Epithelial cell of proximal tubule (primary cell): ENCODE results near the gene RIPK1. TPM values are rescaled to one million over a fixed set of nuclear protein-coding genes. Genes with fewer than 3 reads are reported as not detected.

Experiments
- DNase-seq: peaks from one replicate; pipeline ENCODE4 v3.0.0-alpha.2; 2011; ENCODE audit warnings: low read depth
- H3K4me3 ChIP-seq: 2 replicates; pipeline ENCODE4 v1.5.1; 2011; ENCODE audit warnings: low read depth, mild to moderate bottlenecking, low read length
- total RNA-seq: library from RNA; depleted of rRNA; stranded (reverse); fragments of >200 nt; gene quantifications from 2 replicates; pipeline ENCODE4 v1.2.3, GENCODE V29; 2015
- TF ChIP-seq, protein P1 (sequence below): conservative IDR thresholded peaks from 2 replicates; pipeline ENCODE4 v1.5.1; 2012; ENCODE audit warnings: low read depth, mild to moderate bottlenecking, low read length

RIPK1 gene
- total RNA-seq, 1 donor from 2014 or later = 12.9 TPM

DNA sequence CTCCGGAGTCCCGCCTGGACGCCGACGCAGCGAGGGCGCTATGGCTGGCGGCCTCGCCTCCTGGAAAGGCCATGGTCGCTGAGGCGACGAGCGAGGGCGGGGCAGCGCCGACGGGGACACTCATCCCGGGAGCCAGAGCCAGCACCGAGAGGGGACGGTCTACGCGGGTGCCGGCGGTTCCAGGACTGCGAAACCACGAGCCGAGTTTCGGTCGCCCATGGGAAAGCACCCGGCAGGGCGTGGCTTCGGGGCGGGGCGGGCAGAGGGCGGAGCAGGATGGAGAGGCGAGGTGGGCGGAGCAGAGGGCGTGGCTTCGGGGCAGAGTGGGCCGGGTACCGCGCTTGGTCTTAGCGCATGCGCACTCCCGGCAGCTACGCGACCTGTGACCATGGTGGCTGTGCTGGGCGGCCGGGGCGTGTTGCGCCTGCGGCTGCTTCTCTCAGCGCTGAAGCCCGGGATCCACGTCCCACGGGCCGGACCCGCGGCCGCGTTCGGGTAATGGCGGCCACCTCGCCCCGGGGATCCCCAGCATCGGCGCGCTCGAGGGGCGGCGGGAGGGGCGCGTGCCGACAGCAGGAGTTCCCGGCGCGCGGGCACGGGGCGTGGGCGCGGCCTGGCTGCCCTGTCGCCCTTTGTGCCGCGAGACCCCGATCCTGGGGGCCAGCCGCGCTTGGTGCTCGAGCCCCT lies 50.2 kb downstream of the RIPK1 start, which contains the start of gene BPHL:
BPHL (plus strand) TSS at position 359 of the 687 bp plus-strand sequence; CDS start at position 389, 30 bp downstream.
- peak within 1 kb of the TSS; percentile 71 for H3K4me3 ChIP-seq
- TF ChIP-seq, protein P1, sequence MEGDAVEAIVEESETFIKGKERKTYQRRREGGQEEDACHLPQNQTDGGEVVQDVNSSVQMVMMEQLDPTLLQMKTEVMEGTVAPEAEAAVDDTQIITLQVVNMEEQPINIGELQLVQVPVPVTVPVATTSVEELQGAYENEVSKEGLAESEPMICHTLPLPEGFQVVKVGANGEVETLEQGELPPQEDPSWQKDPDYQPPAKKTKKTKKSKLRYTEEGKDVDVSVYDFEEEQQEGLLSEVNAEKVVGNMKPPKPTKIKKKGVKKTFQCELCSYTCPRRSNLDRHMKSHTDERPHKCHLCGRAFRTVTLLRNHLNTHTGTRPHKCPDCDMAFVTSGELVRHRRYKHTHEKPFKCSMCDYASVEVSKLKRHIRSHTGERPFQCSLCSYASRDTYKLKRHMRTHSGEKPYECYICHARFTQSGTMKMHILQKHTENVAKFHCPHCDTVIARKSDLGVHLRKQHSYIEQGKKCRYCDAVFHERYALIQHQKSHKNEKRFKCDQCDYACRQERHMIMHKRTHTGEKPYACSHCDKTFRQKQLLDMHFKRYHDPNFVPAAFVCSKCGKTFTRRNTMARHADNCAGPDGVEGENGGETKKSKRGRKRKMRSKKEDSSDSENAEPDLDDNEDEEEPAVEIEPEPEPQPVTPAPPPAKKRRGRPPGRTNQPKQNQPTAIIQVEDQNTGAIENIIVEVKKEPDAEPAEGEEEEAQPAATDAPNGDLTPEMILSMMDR = no peak
- DNase-seq = peak; percentile 37

DNA sequence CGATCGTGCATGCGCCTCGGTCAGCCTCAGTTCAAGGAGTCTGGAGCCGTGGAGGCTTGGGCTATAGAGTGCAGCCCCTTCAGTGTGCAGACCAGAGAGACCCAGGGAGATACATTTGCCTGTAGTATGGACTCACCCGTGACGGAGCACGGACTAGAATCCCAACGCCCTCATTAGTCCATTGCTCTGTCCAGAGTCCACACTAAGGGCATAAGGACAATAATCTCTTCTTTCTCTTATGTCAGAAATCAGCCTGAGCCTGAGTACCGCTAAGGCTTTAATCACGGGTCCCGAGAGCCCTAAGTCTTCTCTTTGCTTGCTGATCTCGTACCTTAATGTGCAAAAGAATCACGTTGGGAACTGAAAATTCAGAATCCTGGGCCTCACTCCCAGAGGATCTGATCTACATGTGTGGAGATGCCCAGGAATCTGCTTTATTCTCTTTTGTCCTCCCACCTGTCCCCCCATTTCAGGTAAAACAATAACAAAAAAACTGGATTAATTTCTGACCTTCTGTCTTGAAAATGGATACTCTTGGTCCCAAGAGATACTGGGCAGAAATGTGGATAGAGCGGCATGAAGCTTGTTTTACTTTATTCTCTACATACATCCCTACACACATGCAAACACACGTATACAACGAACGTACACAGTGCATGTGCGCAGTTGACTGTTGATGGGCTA lies 50.9 kb downstream of the RIPK1 start:
- no peak for DNase-seq
- TF ChIP-seq, protein P1 = no peak
- H3K4me3 ChIP-seq = peak overlapping the region; percentile 71

DNA sequence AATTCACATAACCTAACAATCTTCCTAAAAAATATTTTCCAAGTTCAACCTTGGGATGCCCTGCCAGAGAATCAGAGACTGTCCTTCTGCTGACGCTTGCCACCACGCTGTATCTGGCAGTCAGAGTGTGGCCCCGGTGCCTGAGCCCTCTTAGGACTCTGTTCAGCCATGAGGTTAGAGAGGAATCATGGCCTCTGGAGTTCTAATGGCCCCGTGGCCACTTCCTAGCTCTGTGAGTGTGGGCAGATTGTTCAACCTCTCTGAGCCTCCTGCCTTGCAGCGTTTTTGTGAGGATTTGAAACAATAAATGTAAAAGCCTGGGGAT lies 52.4 kb downstream of the RIPK1 start:
- DNase-seq = no peak
- TF ChIP-seq, protein P1 = no peak
- H3K4me3 ChIP-seq = no peak overlapping the region

DNA sequence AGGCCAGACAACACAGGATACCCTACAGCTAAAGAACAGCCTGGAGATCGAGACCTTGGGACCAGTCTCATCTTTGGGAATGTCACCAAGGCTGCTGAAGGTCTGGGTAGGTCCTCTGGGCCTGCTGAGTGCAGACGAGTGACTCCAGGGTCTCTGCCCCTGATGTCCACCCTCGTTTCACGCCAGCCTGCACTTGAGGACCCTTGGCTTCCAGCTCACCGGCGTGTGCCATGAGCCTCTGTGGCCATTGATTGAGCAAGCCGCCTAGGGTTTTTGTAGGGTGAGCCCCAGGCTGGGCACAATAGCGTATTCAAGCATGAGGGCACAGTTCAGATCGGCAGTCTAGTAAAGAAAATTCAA lies 54.5 kb downstream of the RIPK1 start:
- no peak for DNase-seq
- no peak overlapping the region for H3K4me3 ChIP-seq
- TF ChIP-seq, protein P1 = no peak

DNA sequence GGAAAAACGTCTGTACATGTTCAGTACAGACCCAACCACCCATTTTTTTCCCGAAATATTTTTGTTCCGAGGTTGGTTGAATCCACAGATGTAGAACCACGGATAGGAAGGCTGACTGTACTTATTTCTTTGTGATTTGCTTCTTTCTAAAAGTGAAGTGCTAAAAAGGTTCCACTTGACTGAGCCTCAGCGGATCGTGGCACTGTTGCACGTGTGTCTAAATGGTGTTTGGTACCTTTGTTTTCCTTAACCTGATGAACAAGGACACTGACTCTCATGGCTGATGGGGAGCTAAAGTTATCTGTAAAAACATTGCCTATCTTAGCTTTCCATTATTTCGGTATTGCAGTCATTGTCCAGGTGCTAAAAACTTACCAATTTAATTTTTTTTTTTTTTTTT lies 56.4 kb downstream of the RIPK1 start:
- DNase-seq = no peak
- H3K4me3 ChIP-seq = no peak overlapping the region
- TF ChIP-seq, protein P1 = no peak

DNA sequence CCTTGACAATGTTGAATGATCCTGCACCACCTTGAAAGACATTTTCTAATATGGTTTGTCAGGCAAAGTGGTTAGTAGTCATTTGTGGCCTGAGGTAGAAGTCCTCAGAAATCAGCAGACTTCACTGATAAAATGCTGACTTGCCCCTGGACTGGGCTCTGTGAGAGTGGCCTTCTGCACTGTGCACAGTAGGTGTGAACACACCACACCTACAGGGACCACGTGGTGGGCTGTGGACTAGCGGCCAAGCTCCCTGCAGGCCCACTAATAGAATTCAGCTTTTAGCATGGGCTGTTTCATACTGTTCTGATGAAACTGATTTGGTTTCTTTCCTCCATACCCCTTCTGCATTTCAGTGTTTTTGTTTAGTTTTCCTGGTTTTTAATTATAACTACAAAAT lies 57.5 kb downstream of the RIPK1 start:
- TF ChIP-seq, protein P1 = no peak
- no peak overlapping the region for H3K4me3 ChIP-seq
- DNase-seq = no peak
